ENCODE results near the gene TBC1D2B.

DNA sequence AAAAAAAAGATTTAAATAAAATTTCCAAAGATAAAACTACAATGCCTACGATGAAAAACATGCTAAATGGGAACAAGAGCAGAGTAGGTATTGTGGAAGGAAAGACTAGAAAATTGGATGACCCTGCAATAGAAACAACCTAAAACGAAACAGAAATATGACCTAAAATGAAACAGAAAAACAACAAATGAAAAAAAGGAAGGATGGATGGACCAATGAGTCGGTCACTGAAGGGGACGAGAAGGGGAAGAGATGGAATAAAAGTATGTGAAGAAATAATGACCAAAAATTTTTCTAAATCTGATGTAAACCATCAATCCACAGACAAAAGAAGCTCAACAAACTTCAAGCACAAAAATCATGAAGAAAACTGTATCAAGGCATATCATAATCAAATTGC, 44.8 kb downstream of the TBC1D2B start:
- TF ChIP-seq EZH2 (optimal IDR thresholded peaks at IDR 0.05; ENCODE audit: low read depth, low read length) = no peak
- TF ChIP-seq, protein P1, sequence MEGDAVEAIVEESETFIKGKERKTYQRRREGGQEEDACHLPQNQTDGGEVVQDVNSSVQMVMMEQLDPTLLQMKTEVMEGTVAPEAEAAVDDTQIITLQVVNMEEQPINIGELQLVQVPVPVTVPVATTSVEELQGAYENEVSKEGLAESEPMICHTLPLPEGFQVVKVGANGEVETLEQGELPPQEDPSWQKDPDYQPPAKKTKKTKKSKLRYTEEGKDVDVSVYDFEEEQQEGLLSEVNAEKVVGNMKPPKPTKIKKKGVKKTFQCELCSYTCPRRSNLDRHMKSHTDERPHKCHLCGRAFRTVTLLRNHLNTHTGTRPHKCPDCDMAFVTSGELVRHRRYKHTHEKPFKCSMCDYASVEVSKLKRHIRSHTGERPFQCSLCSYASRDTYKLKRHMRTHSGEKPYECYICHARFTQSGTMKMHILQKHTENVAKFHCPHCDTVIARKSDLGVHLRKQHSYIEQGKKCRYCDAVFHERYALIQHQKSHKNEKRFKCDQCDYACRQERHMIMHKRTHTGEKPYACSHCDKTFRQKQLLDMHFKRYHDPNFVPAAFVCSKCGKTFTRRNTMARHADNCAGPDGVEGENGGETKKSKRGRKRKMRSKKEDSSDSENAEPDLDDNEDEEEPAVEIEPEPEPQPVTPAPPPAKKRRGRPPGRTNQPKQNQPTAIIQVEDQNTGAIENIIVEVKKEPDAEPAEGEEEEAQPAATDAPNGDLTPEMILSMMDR (IDR thresholded peaks at IDR 0.05; ENCODE audit: low read length) = no peak
